ENCODE results near the gene POLR2I. TPM values are rescaled to one million over a fixed set of nuclear protein-coding genes. Genes with fewer than 3 reads are reported as not detected.

The POLR2I gene
- total and polyA plus RNA-seq, 2 experiments from 2014 or later, result 64.5 to 229 TPM

DNA sequence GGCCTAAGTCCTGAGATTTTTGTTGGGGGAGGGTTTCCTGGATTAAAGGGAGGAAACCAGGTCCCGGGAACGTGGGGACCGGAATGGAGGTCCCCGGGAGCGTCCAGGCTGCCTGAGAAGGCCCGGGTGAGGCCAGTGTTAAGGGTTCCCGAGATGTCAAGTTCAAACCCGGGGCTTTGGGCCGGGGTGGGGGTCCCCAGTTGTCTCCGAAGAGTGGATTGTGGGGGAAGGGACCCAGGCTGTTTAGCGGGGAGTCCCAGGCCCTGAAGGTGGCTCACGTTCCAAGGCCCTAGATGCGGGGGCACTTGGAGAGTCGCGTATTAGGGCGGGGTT lies 37.3 kb upstream of the POLR2I start:
- H3K4me3 ChIP-seq, result no peak overlapping the region
- no peak overlapping the region for H3K27ac ChIP-seq
- no peaks in the 10 kb centered on the region for H3K4me1 ChIP-seq (ENCODE audit: low read depth)
- no peaks in the 10 kb centered on the region for H3K9me3 ChIP-seq (ENCODE audit: low read depth)
- TF ChIP-seq, protein P1, sequence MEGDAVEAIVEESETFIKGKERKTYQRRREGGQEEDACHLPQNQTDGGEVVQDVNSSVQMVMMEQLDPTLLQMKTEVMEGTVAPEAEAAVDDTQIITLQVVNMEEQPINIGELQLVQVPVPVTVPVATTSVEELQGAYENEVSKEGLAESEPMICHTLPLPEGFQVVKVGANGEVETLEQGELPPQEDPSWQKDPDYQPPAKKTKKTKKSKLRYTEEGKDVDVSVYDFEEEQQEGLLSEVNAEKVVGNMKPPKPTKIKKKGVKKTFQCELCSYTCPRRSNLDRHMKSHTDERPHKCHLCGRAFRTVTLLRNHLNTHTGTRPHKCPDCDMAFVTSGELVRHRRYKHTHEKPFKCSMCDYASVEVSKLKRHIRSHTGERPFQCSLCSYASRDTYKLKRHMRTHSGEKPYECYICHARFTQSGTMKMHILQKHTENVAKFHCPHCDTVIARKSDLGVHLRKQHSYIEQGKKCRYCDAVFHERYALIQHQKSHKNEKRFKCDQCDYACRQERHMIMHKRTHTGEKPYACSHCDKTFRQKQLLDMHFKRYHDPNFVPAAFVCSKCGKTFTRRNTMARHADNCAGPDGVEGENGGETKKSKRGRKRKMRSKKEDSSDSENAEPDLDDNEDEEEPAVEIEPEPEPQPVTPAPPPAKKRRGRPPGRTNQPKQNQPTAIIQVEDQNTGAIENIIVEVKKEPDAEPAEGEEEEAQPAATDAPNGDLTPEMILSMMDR (IDR thresholded peaks at IDR 0.05; ENCODE audit: low read depth, low read length), result no peak
- peak in 1 of 2 donors; percentile 10 for DNase-seq (ENCODE audit: low read depth in 1 of 2, low spot score in 1 of 2)
- H3K36me3 ChIP-seq, result peaks cover 16% of the 10 kb centered on the region
- H3K27me3 ChIP-seq, result no peaks in the 10 kb centered on the region

GRCh38 chr19:36151144-36152018 lies 36.7 kb upstream of the POLR2I start:
- TF ChIP-seq, protein P1 (IDR thresholded peaks at IDR 0.05; ENCODE audit: low read depth, low read length), result no peak
- no peaks in the 10 kb centered on the region for H3K9me3 ChIP-seq (ENCODE audit: low read depth)
- peak in 1 of 2 donors; percentile 18 for DNase-seq (ENCODE audit: low read depth in 1 of 2, low spot score in 1 of 2)
- peaks cover 18% of the 10 kb centered on the region for H3K36me3 ChIP-seq
- no peak overlapping the region for H3K27ac ChIP-seq
- no peaks in the 10 kb centered on the region for H3K27me3 ChIP-seq
- H3K4me1 ChIP-seq (ENCODE audit: low read depth), result no peaks in the 10 kb centered on the region
- H3K4me3 ChIP-seq, result no peak overlapping the region

DNA sequence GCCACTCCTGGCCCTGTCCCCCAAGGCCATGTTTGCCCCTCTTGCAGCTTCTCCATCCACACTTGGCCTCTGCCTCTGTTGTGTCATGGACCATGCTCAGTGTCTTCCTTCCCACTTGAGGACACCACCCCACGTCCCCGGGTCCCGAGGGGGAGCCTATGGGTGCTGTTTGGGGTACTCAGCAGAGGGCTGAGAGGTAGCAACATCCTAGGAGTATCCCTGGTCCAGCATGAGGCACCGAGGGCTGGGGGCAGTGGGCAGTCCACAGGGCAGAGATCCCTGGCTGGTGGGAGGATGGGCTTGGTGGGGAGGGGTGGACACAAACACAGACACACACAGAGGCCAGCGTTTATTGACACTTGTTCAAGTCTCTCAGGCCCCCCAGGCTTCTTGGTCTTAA lies 35.9 kb upstream of the POLR2I start:
- TF ChIP-seq, protein P1 (IDR thresholded peaks at IDR 0.05; ENCODE audit: low read depth, low read length), result no peak
- Histone ChIP-seq H3K27ac (no peak overlapping the region), H3K36me3 (peaks cover 26% of the 10 kb centered on the region), H3K27me3 (no peaks in the 10 kb centered on the region), H3K4me1 (ENCODE audit: low read depth) (no peaks in the 10 kb centered on the region), H3K9me3 (ENCODE audit: low read depth) (no peaks in the 10 kb centered on the region), H3K4me3 (no peak overlapping the region)
- DNase-seq (ENCODE audit: low read depth in 1 of 2, low spot score in 1 of 2), result no peak

DNA sequence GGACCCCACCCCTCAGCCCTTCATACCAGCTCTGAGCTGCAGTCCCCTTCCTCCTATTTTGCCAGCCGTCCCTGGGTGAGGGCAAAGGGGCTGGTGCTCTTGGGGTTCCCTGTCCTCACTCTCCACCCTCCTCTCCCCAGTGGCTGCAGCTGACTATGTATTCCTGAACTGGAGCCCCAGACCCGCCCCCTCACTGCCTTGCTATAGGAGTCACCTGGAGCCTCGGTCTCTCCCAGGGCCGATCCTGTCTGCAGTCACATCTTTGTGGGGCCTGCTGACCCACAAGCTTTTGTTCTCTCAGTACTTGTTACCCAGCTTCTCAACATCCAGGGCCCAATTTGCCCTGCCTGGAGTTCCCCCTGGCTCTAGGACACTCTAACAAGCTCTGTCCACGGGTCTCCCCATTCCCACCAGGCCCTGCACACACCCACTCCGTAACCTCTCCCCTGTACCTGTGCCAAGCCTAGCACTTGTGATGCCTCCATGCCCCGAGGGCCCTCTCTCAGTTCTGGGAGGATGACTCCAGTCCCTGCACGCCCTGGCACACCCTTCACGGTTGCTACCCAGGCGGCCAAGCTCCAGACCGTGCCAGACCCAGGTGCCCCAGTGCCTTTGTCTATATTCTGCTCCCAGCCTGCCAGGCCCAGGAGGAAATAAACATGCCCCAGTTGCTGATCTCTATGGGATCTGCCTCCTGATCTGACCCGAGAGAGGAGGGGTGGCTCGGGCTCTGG lies 35.2 kb upstream of the POLR2I start:
- H3K27ac ChIP-seq, result no peak overlapping the region
- TF ChIP-seq, protein P1 (IDR thresholded peaks at IDR 0.05; ENCODE audit: low read depth, low read length), result no peak
- peaks cover 31% of the 10 kb centered on the region for H3K36me3 ChIP-seq
- no peak overlapping the region for H3K4me3 ChIP-seq
- no peaks in the 10 kb centered on the region for H3K27me3 ChIP-seq
- H3K9me3 ChIP-seq (ENCODE audit: low read depth), result no peaks in the 10 kb centered on the region
- H3K4me1 ChIP-seq (ENCODE audit: low read depth), result no peaks in the 10 kb centered on the region
- DNase-seq (ENCODE audit: low read depth in 1 of 2, low spot score in 1 of 2), result no peak

- no peak overlapping the region for H3K4me3 ChIP-seq
- no peak overlapping the region for H3K27ac ChIP-seq
- H3K27me3 ChIP-seq, result no peaks in the 10 kb centered on the region
- no peaks in the 10 kb centered on the region for H3K9me3 ChIP-seq (ENCODE audit: low read depth)
- no peak for DNase-seq (ENCODE audit: low read depth in 1 of 2, low spot score in 1 of 2)
- H3K36me3 ChIP-seq, result peaks cover 44% of the 10 kb centered on the region
- H3K4me1 ChIP-seq (ENCODE audit: low read depth), result no peaks in the 10 kb centered on the region
- TF ChIP-seq, protein P1 (IDR thresholded peaks at IDR 0.05; ENCODE audit: low read depth, low read length), result no peak
Measured at GRCh38 chr19:36144624-36145023, 29.9 kb upstream of the POLR2I start.

All from cardiac muscle cell (in vitro differentiated cells and primary cell).